IMR-90 (cell line): ENCODE results near the gene PANK4.

ENCODE experiments used
- MXI1 ChIP-seq: IDR thresholded peaks from 2 replicates; pipeline ENCODE4 v1.6.1; 2012; ENCODE audit warnings: low read depth, mild to moderate bottlenecking, low read length, moderate library complexity, borderline replicate concordance
- POLR2A ChIP-seq: IDR thresholded peaks from 2 replicates; pipeline ENCODE4 v1.6.1; 2012; ENCODE audit warnings: mild to moderate bottlenecking, low read depth, low read length
- RAD21 ChIP-seq: IDR thresholded peaks from 2 replicates; pipeline ENCODE4 v1.6.1; 2012; ENCODE audit warnings: low read length, improper control_type of control experiment
- TF ChIP-seq, protein P1 (sequence below): conservative IDR thresholded peaks from 2 replicates; pipeline ENCODE4 v1.5.1; 2012; ENCODE audit warnings: mild to moderate bottlenecking, low read depth, low read length, improper control_type of control experiment

DNA sequence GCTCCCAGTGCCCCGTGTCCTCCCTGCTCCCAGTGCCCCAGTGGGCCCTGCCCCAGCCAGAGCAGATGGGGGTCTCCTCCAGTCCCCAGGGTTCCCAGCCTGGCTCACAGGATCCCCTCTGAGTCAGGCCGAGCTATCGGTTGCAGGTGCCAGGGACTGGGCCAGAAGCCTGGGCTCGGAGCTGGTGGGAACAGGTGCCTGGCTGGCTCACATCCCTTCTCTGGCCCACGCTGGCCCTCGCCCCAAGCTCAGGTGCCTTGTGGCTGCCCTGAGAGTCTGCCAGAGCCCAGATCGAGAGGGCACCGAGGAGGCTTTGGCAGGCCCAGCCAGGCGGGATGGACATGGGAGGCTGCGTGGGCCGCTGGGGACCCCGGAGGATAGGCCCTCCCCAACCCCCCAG is 31.4 kb downstream of the PANK4 start:
- TF ChIP-seq RAD21: no peak
- no peak for TF ChIP-seq POLR2A
- TF ChIP-seq, protein P1, sequence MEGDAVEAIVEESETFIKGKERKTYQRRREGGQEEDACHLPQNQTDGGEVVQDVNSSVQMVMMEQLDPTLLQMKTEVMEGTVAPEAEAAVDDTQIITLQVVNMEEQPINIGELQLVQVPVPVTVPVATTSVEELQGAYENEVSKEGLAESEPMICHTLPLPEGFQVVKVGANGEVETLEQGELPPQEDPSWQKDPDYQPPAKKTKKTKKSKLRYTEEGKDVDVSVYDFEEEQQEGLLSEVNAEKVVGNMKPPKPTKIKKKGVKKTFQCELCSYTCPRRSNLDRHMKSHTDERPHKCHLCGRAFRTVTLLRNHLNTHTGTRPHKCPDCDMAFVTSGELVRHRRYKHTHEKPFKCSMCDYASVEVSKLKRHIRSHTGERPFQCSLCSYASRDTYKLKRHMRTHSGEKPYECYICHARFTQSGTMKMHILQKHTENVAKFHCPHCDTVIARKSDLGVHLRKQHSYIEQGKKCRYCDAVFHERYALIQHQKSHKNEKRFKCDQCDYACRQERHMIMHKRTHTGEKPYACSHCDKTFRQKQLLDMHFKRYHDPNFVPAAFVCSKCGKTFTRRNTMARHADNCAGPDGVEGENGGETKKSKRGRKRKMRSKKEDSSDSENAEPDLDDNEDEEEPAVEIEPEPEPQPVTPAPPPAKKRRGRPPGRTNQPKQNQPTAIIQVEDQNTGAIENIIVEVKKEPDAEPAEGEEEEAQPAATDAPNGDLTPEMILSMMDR: no peak
- TF ChIP-seq MXI1: no peak
